Lung (tissue), 12 donors: Measurements from ENCODE around the gene COL15A1. TPM values are rescaled to one million over a fixed set of nuclear protein-coding genes. Genes with fewer than 3 reads are reported as not detected.

Experiments used
- ATAC-seq: fragments of 200-7000 bp; cut with Tn5 transposase; one replicate; pipeline ENCODE4 v1.9.1; 2020; ENCODE audit warnings: moderate number of reproducible peaks; ENCODE audit not compliant: insufficient read depth, low FRiP score
- DNase-seq, 3 donors: peaks; one replicate each; pipeline ENCODE4 v3.0.0-alpha.2; 2013 to 2017
- H3K27ac ChIP-seq, 2 donors: one replicate each; pipeline ENCODE4 v1.5.1; 2013; ENCODE audit warnings: mild to moderate bottlenecking in 2 of 2, moderate library complexity in 2 of 2, control low read depth in 1 of 2, inconsistent platforms in 1 of 2, low read depth in 1 of 2, low read length in 1 of 2
- H3K27me3 ChIP-seq, 3 donors: one replicate each; pipeline ENCODE4 v1.5.1; 2013; ENCODE audit warnings: low read length in 2 of 3; ENCODE audit not compliant: control insufficient read depth in 3 of 3, insufficient read depth in 3 of 3
- H3K36me3 ChIP-seq, 4 donors: one replicate each; pipeline ENCODE4 v1.5.1; 2013; ENCODE audit warnings: low read length in 4 of 4, mild to moderate bottlenecking in 1 of 4, moderate library complexity in 1 of 4; ENCODE audit not compliant: control insufficient read depth in 4 of 4, insufficient read depth in 4 of 4
- H3K4me1 ChIP-seq, 5 donors: one replicate each; pipeline ENCODE4 v1.5.1; 2013; ENCODE audit warnings: low read length in 5 of 5, mild to moderate bottlenecking in 2 of 5, moderate library complexity in 1 of 5; ENCODE audit not compliant: control insufficient read depth in 5 of 5, insufficient read depth in 5 of 5
- H3K4me3 ChIP-seq: one replicate; pipeline ENCODE4 v1.5.1; 2013; ENCODE audit warnings: mild to moderate bottlenecking, control low read depth, moderate library complexity
- H3K9ac ChIP-seq, 2 donors: one replicate each; pipeline ENCODE4 v1.5.1; 2013; ENCODE audit warnings: low read length in 2 of 2, control low read depth in 1 of 2; ENCODE audit not compliant: insufficient read depth in 1 of 2
- H3K9me3 ChIP-seq, 4 donors: one replicate each; pipeline ENCODE4 v1.5.1; 2013; ENCODE audit warnings: low read length in 3 of 4, mild to moderate bottlenecking in 1 of 4, moderate library complexity in 1 of 4; ENCODE audit not compliant: control insufficient read depth in 4 of 4, insufficient read depth in 3 of 4
- CTCF ChIP-seq: IDR thresholded peaks from 2 replicates; pipeline ENCODE4 v1.5.1; 2012; ENCODE audit warnings: mild to moderate bottlenecking; ENCODE audit errors: control extremely low read depth, extremely low read depth
- WGBS, 2 donors: extraction: QIAGEN DNeasy Blood & Tissue Kit; methylation state at CpG; one replicate each; pipeline ENCODE4 v1.1.7; 2013; 5-methylcytosine and 5-hydroxymethylcytosine counted together
- polyA plus RNA-seq, 2 donors: library from polyadenylated mRNA; stranded (reverse); fragments of 200-250 nt; gene quantifications; one replicate each; pipeline ENCODE4 v1.2.1, GENCODE V29; 2013
- total RNA-seq, 2 donors: library from RNA; depleted of rRNA in 1 of 2; stranded (reverse); fragments of >200 nt in 1 of 2; gene quantifications; one replicate each; pipeline ENCODE4 v1.2.1, GENCODE V29; 2014 to 2021
- donor health status: control.
- donor health status: control.
- donor health status: Bipolar disorder and iron deficiency.
- donor health status: healthy.
- donor health status: DM: yes; HTN: yes; CAD: no.

Gene COL15A1
- total and polyA plus RNA-seq, 4 donors = 2.9 to 40.5 (median 8.5) TPM

DNA sequence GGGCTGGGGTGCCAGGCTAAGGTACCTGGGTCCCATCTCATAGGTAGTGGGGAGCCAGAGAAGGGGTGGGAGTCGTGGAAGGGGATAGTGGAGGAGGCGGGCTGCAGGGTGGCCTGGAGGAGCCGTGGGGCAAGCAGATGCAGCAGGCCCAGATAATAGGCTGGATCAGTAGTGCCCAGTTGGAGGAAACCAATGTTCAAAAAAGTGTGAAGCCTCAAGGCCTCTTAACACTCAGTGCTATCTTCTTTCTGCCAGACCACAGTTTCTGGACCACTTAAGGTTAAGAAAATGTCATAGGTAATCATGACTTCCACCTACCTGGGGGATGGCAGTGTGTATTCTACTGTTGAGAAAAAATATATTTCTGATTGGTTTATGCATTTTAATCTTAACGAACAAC lies 97.9 kb downstream of the COL15A1 start:
- WGBS, 2 donors = 85 to 94% methylated on average over 4 of the region's 4 CpGs
- H3K4me3 ChIP-seq = no peak overlapping the region
- peaks cover 0 to 2% (median 0%) of the 10 kb centered on the region in 4 donors for H3K36me3 ChIP-seq
- H3K4me1 ChIP-seq = peaks cover 0 to 6% (median 0%) of the 10 kb centered on the region in 5 donors
- no peak overlapping the region for H3K27ac ChIP-seq
- ATAC-seq (peak; percentile 19), DNase-seq (no peak)
- H3K9me3 ChIP-seq = peaks cover 0 to 6% (median 0%) of the 10 kb centered on the region in 4 donors
- no peak for TF ChIP-seq CTCF
- no peak overlapping the region for H3K9ac ChIP-seq
- no peaks in the 10 kb centered on the region for H3K27me3 ChIP-seq

GRCh38 chr9:99042620-99043019 lies 98.9 kb downstream of the COL15A1 start:
- no peak for DNase-seq

DNA sequence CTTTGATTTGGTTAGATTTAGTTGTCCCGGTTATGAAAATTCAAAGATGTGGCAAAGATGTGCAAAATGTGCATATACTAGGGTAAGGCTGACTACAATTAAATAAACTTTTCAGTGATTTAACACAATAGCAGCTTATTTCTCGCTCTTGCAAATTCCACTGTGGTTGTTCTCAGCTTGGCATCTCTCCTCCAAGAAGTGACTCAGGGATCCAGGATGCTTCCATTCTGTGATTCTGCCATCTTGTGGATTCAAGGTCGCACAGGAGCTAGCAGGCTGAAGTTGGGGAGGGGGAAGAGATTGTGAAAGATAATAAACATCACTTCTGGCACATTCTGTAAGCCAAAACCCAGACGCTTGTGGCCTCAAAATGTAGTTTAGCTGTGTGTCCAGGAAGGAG lies 101.1 kb downstream of the COL15A1 start:
- H3K9ac ChIP-seq = no peak overlapping the region
- H3K4me3 ChIP-seq = no peak overlapping the region
- no peak overlapping the region for H3K27ac ChIP-seq
- H3K9me3 ChIP-seq = peaks cover 0 to 6% (median 0%) of the 10 kb centered on the region in 4 donors
- DNase-seq (no peak), ATAC-seq (no peak)
- peaks cover 0 to 8% (median 0%) of the 10 kb centered on the region in 5 donors for H3K4me1 ChIP-seq
- TF ChIP-seq CTCF = no peak
- peaks cover 0 to 2% (median 0%) of the 10 kb centered on the region in 4 donors for H3K36me3 ChIP-seq
- WGBS, 2 donors = 80 to 83% methylated on average over 4 of the region's 4 CpGs
- no peaks in the 10 kb centered on the region for H3K27me3 ChIP-seq

More at GRCh38 chr9:99042620-99043019, 98.9 kb downstream of the COL15A1 start:
- WGBS, 2 donors = 66 to 80% methylated on average over 6 of the region's 6 CpGs
- Histone ChIP-seq H3K27me3 (no peaks in the 10 kb centered on the region), H3K9me3 (peaks cover 0 to 6% (median 0%) of the 10 kb centered on the region in 4 donors), H3K9ac (no peak overlapping the region), H3K36me3 (peaks cover 0 to 2% (median 0%) of the 10 kb centered on the region in 4 donors), H3K27ac (no peak overlapping the region), H3K4me1 (peaks cover 0 to 6% (median 0%) of the 10 kb centered on the region in 5 donors), H3K4me3 (no peak overlapping the region)
- TF ChIP-seq CTCF = no peak
- ATAC-seq = no peak

DNA sequence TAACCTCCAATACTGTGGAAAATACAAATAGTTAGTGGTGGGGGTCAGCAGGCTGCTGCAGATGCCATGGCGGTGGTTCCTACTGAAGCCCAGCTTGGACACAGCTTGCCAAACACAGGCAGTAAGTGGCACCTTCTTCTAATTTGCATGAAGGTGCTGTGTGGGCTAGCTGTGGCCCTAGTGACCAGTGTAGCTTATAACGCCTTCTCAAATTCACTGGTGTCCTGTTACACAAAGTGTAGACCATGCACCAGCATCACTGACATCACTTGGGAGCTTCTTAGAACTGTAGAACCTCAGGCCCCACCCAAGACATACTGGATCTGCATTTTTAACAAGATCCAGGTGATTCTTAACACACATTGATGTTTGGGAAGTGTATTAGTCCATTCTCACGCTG lies 102.4 kb downstream of the COL15A1 start:
- H3K4me1 ChIP-seq = peaks cover 0 to 8% (median 2%) of the 10 kb centered on the region in 5 donors
- H3K27me3 ChIP-seq = no peaks in the 10 kb centered on the region
- no peak overlapping the region for H3K4me3 ChIP-seq
- 91% methylated on average over 3 of the region's 3 CpGs for WGBS, 2 donors
- H3K9ac ChIP-seq = no peak overlapping the region
- ATAC-seq (no peak), DNase-seq (no peak)
- no peak for TF ChIP-seq CTCF
- H3K27ac ChIP-seq = no peak overlapping the region
- peaks cover 0 to 2% (median 0%) of the 10 kb centered on the region in 4 donors for H3K36me3 ChIP-seq
- peaks cover 0 to 6% (median 0%) of the 10 kb centered on the region in 4 donors for H3K9me3 ChIP-seq
